SK-N-SH (cell line): Measurements from ENCODE around the gene ZNF750. TPM values are rescaled to one million over a fixed set of nuclear protein-coding genes. Genes with fewer than 3 reads are reported as not detected.
A peak's percentile ranks its signal among the peaks of the same experiment; 100 is the strongest.

Source experiments
- CTCF ChIA-PET: fragments of 300-600, 350-600 bp; formaldehyde crosslinking; extraction: SDS; loops from one replicate; lab custom pipeline; 2021; lab: Yijun Ruan, JAX
- POLR2A ChIA-PET: fragments of 350-600 bp; sonication (Branson Sonifier 250); formaldehyde crosslinking; extraction: SDS; loops from one replicate; lab custom pipeline; 2020; ENCODE audit warnings: antibody characterized with exemption, inconsistent platforms; lab: Yijun Ruan, JAX
- DNase-seq: peaks from one replicate; pipeline ENCODE4 v3.0.0; 2012
- H2AFZ ChIP-seq: fragments of 200-600 bp; sonication (generic); 2 replicates; pipeline ENCODE4 v1.8.1; 2016; ENCODE audit warnings: antibody characterized with exemption, mild to moderate bottlenecking, low read depth
- H3F3A ChIP-seq: fragments of 200-600 bp; sonication (generic); replicated peaks from 2 replicates; pipeline ENCODE3; 2016; ENCODE audit warnings: antibody characterized with exemption, mild to moderate bottlenecking; ENCODE audit not compliant: insufficient read depth
- H3K27ac ChIP-seq, 2 experiments: fragments of 200-500 bp in 1 of 2; fragments of 200-600 bp in 1 of 2; sonication (Bioruptor generic) in 1 of 2; sonication (generic), shearing (Covaris generic) in 1 of 2; 2 replicates each; pipeline versions ENCODE4 v1.5.1 to v1.6.1; 2014 to 2016; ENCODE audit warnings: low read depth in 2 of 2, inconsistent platforms in 1 of 2, low read length in 1 of 2, mild to moderate bottlenecking in 1 of 2, mixed read lengths in 1 of 2
- H3K27me3 ChIP-seq: fragments of 200-600 bp; sonication (generic), shearing (Covaris generic); 2 replicates; pipeline ENCODE4 v1.6.1; 2016; ENCODE audit warnings: mixed run types; ENCODE audit not compliant: insufficient read depth
- H3K36me3 ChIP-seq, 2 experiments: fragments of 200-500 bp in 1 of 2; fragments of 200-600 bp in 1 of 2; sonication (Bioruptor generic) in 1 of 2; sonication (generic) in 1 of 2; replicated peaks in 1 of 2; 2 replicates each; pipeline versions ENCODE3 to v1.5.1; 2014 to 2016; ENCODE audit warnings: low read length in 1 of 2, mild to moderate bottlenecking in 1 of 2; ENCODE audit not compliant: insufficient read depth in 2 of 2, control insufficient read depth in 1 of 2
- H3K4me1 ChIP-seq, 2 experiments: fragments of 200-500 bp in 1 of 2; fragments of 200-600 bp in 1 of 2; sonication (Bioruptor generic) in 1 of 2; sonication (generic), shearing (Covaris generic) in 1 of 2; 2 replicates each; pipeline versions ENCODE4 v1.5.1 to v1.6.1; 2014 to 2016; ENCODE audit warnings: low read depth in 1 of 2, low read length in 1 of 2, mixed run types in 1 of 2; ENCODE audit not compliant: insufficient read depth in 2 of 2, control insufficient read depth in 1 of 2
- H3K4me2 ChIP-seq: fragments of 200-600 bp; sonication (generic), shearing (Covaris generic); 2 replicates; pipeline ENCODE4 v1.6.1; 2017; ENCODE audit warnings: mixed run types
- H3K4me3 ChIP-seq, 2 experiments: fragments of 200-500 bp in 1 of 2; fragments of 200-600 bp in 1 of 2; sonication (Bioruptor generic) in 1 of 2; sonication (generic), shearing (Covaris generic) in 1 of 2; 2 replicates each; pipeline versions ENCODE4 v1.5.1 to v1.8.1; 2014 to 2016; ENCODE audit warnings: low read depth in 2 of 2, inconsistent platforms in 1 of 2, low read length in 1 of 2, mild to moderate bottlenecking in 1 of 2, mixed read lengths in 1 of 2, moderate library complexity in 1 of 2
- H3K79me2 ChIP-seq: fragments of 200-600 bp; sonication (generic); 2 replicates; pipeline ENCODE4 v1.8.1; 2017; ENCODE audit warnings: mild to moderate bottlenecking; ENCODE audit not compliant: insufficient read depth
- H3K9ac ChIP-seq: fragments of 200-600 bp; sonication (generic); 2 replicates; pipeline ENCODE4 v1.6.1; 2017; ENCODE audit warnings: mixed run types
- H3K9me2 ChIP-seq: fragments of 200-600 bp; sonication (generic); 2 replicates; pipeline ENCODE4 v1.6.1; 2017; ENCODE audit warnings: mixed run types
- H3K9me3 ChIP-seq: fragments of 200-600 bp; sonication (generic); 2 replicates; pipeline ENCODE4 v1.6.1; 2017; ENCODE audit warnings: mixed run types, mild to moderate bottlenecking, moderate library complexity
- H4K20me1 ChIP-seq: fragments of 200-600 bp; sonication (generic); 2 replicates; pipeline ENCODE4 v1.6.1; 2017; ENCODE audit warnings: mild to moderate bottlenecking, mixed run types; ENCODE audit not compliant: insufficient read depth
- ELF1 ChIP-seq: IDR thresholded peaks from 2 replicates; pipeline ENCODE4 v1.4.0; 2012
- EP300 ChIP-seq, 2 experiments: IDR thresholded peaks; 2 replicates each; pipeline versions ENCODE4 v1.4.0 to v1.6.1; 2012; ENCODE audit warnings: borderline replicate concordance in 1 of 2, low read depth in 1 of 2, low read length in 1 of 2
- FOSL2 ChIP-seq: IDR thresholded peaks from 2 replicates; pipeline ENCODE4 v1.4.0; 2012; ENCODE audit warnings: low read depth, mild to moderate bottlenecking, moderate library complexity, borderline replicate concordance
- FOXJ3 ChIP-seq: sonication (generic); formaldehyde crosslinking; IDR thresholded peaks from 2 replicates; pipeline ENCODE4 v1.5.1; 2020; ENCODE audit warnings: mild to moderate bottlenecking, missing genetic modification reagents
- JUND ChIP-seq: IDR thresholded peaks from 2 replicates; pipeline ENCODE4 v1.4.0; 2012
- MEF2A ChIP-seq: IDR thresholded peaks from 2 replicates; pipeline ENCODE4 v1.4.0; 2012; ENCODE audit warnings: low read depth, borderline replicate concordance
- RAD21 ChIP-seq: IDR thresholded peaks from 2 replicates; pipeline ENCODE4 v1.6.1; 2012; ENCODE audit warnings: mild to moderate bottlenecking, low read length
- RFX5 ChIP-seq: IDR thresholded peaks from 2 replicates; pipeline ENCODE4 v1.6.1; 2012; ENCODE audit warnings: mild to moderate bottlenecking, improper control_type of control experiment, low read length
- YY1 ChIP-seq: IDR thresholded peaks from 2 replicates; pipeline ENCODE4 v1.4.0; 2012; ENCODE audit warnings: low read depth, mild to moderate bottlenecking
- WGBS: methylation state at CpG from one replicate; pipeline ENCODE4 v1.1.6; 2017; ENCODE audit warnings: low lambda C conversion rate; 5-methylcytosine and 5-hydroxymethylcytosine counted together
- polyA plus RNA-seq, 3 experiments: library from polyadenylated mRNA; depleted of rRNA; stranded (reverse); fragments of >200 nt; gene quantifications; 2 replicates each; pipeline ENCODE4 v1.2.3, GENCODE V29; 2012
- TF ChIP-seq, protein P1 (sequence below): IDR thresholded peaks from 2 replicates; pipeline ENCODE4 v1.4.0; 2012; ENCODE audit warnings: low read depth, borderline replicate concordance
- TF ChIP-seq, protein P2 (sequence below): IDR thresholded peaks from 2 replicates; pipeline ENCODE4 v1.4.0; 2012; ENCODE audit warnings: low read depth
- TF ChIP-seq, protein P3 (sequence below): fragments of 150-350 bp; IDR thresholded peaks from 2 replicates; pipeline ENCODE4 v1.6.1; 2017; ENCODE audit warnings: antibody characterized with exemption, low read length, low read depth, borderline replicate concordance

ZNF750 gene
- polyA plus RNA-seq, 1 of the 3 experiments (the other 2 are of a cell fraction): not detected

DNA sequence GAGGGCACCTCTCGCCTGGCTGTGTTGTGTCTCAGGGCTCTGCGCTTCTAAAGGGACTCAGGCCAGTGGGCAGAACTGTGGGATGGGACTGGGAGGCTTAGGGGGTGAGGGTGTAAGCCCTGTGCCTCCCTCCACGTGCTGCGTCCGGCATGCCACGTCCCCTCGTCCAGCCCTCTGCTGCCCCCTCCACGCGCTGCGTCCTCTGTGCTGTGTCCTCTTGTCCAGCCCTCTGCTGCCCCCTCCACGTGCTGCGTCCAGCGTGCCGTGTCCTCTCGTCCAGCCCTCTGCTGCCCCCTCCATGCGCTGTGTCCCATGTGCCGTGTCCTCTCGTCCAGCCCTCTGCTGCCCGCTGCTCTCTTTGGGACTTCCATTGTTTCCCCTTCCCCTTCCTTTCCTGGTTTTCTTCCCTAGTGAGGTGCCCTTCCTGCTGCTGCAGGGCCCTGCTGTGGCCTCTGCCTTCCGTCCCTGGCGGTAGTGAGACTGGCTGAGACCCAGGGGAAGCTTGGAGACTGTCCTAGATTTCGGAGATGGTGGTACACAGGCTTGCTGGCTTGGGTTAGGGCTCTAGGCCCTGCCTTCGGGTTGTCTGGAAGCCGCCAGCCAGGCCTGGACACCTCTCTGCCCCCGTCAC is 6.4 kb upstream of the ZNF750 start:
- no peak overlapping the region for H3K4me3 ChIP-seq
- ChIA-PET CTCF (no interaction called here), POLR2A (no interaction called here)
- no peak overlapping the region for H3K27ac ChIP-seq
- 88% methylated on average over 24 of the region's 25 CpGs for WGBS
- no peak overlapping the region for H2AFZ ChIP-seq
- no peak for DNase-seq
- no peaks in the 10 kb centered on the region for H4K20me1 ChIP-seq
- no peaks in the 10 kb centered on the region for H3K9me2 ChIP-seq
- H3K27me3 ChIP-seq: no peaks in the 10 kb centered on the region
- no peak overlapping the region for H3K9ac ChIP-seq
- H3K9me3 ChIP-seq: no peaks in the 10 kb centered on the region
- no peaks in the 10 kb centered on the region; a peak in 1 of 4 replicates for H3K4me1 ChIP-seq
- H3K36me3 ChIP-seq: peaks cover 0 to 3% of the 10 kb centered on the region in 2 experiments
- H3K4me2 ChIP-seq: no peak overlapping the region
- TF ChIP-seq, protein P1, sequence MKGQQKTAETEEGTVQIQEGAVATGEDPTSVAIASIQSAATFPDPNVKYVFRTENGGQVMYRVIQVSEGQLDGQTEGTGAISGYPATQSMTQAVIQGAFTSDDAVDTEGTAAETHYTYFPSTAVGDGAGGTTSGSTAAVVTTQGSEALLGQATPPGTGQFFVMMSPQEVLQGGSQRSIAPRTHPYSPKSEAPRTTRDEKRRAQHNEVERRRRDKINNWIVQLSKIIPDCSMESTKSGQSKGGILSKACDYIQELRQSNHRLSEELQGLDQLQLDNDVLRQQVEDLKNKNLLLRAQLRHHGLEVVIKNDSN: no peak
- TF ChIP-seq, protein P2, sequence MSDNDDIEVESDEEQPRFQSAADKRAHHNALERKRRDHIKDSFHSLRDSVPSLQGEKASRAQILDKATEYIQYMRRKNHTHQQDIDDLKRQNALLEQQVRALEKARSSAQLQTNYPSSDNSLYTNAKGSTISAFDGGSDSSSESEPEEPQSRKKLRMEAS: no peak
- TF ChIP-seq EP300 (IDR thresholded peaks at IDR 0.05; ENCODE audit: borderline replicate concordance in 1 of 2, low read depth in 1 of 2, low read length in 1 of 2) (no peak), FOSL2 (no peak), ELF1 (no peak), RAD21 (no peak), JUND (no peak), MEF2A (no peak), YY1 (no peak)
- TF ChIP-seq, protein P3, sequence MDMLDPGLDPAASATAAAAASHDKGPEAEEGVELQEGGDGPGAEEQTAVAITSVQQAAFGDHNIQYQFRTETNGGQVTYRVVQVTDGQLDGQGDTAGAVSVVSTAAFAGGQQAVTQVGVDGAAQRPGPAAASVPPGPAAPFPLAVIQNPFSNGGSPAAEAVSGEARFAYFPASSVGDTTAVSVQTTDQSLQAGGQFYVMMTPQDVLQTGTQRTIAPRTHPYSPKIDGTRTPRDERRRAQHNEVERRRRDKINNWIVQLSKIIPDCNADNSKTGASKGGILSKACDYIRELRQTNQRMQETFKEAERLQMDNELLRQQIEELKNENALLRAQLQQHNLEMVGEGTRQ: no peak
- no peaks in the 10 kb centered on the region for H3F3A ChIP-seq
- no peaks in the 10 kb centered on the region for H3K79me2 ChIP-seq

DNA sequence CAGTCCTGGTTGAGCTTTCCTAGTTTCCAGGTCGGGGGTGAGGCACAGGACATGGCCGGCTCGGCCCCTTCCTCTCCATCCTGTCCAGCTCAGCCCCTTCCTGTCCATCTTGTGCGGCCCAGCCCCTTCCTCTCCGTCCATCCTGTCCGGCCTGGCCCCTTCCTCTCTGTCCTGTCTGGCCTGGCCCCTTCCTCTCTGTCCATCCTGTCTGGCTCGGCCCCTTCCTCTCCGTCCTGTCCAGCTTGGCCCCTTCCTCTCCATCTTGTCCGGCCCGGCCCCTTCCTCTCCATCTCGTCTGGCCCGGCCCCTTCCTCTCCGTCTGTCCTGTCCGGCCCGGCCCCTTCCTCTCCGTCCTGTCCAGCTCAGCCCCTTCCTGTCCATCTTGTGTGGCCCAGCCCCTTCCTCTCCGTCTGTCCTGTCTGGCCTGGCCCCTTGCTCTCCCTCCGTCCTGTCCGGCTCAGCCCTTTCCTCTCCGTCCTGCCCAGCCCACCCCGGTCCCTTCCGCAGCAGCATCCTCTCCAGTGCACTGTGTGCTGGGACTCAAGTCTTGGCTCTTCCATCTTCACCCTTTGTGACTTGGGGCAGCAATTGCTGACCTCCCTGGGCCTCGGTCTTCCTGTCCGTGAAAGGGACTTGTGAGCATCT is 5.5 kb upstream of the ZNF750 start:
- Histone ChIP-seq H3K9me2 (no peaks in the 10 kb centered on the region), H3K4me2 (no peak overlapping the region), H4K20me1 (no peaks in the 10 kb centered on the region), H3K36me3 (peaks cover 0 to 3% of the 10 kb centered on the region in 2 experiments), H3K4me3 (no peak overlapping the region), H3K4me1 (peaks cover 0 to 4% of the 10 kb centered on the region in 2 experiments; a peak in 1 of 4 replicates), H3F3A (no peaks in the 10 kb centered on the region), H3K9ac (no peak overlapping the region), H2AFZ (no peak overlapping the region), H3K27ac (no peak overlapping the region), H3K27me3 (no peaks in the 10 kb centered on the region), H3K9me3 (no peaks in the 10 kb centered on the region), H3K79me2 (no peaks in the 10 kb centered on the region)
- no peak for DNase-seq
- TF ChIP-seq FOXJ3 (CRISPR knock-in tag) (0 out of 2 replicates have a peak, but pooled peaks have one; percentile 11), RFX5 (no peak)
- CTCF ChIA-PET: interaction anchor here (0.9 to 1.0 kb wide), 2 partner anchors 66 to 135 kb away, joined by 3 read pairs; no protein-coding TSS in a partner anchor
- WGBS: 92% methylated on average over 24 of the region's 24 CpGs
- POLR2A ChIA-PET: no interaction called here
